ENCODE measurements around the gene CDPF1.

GRCh38 chr22:46214149-46214548 is 35.9 kb downstream of the CDPF1 start:
- no peak for TF ChIP-seq REPIN1 (CRISPR knock-in tag; IDR thresholded peaks at IDR 0.05; ENCODE audit: borderline replicate concordance, low read depth)
- TF ChIP-seq CTCF (CRISPR knock-in tag; IDR thresholded peaks at IDR 0.05): no peak
- no peak for TF ChIP-seq STAG1 (CRISPR knock-in tag; IDR thresholded peaks at IDR 0.05)
- TF ChIP-seq GABPA (IDR thresholded peaks at IDR 0.05; ENCODE audit: low read depth, low read length): no peak
- no peak for TF ChIP-seq GABPA (CRISPR knock-in tag; IDR thresholded peaks at IDR 0.05; ENCODE audit: low read depth)
- TF ChIP-seq MTA3 (CRISPR knock-in tag; IDR thresholded peaks at IDR 0.05): no peak
- TF ChIP-seq GTF2F1 (IDR thresholded peaks at IDR 0.05; ENCODE audit: low read length): no peak
- no peak for TF ChIP-seq ZBTB1 (CRISPR knock-in tag; IDR thresholded peaks at IDR 0.05; ENCODE audit: borderline replicate concordance)
- TF ChIP-seq, protein P1, sequence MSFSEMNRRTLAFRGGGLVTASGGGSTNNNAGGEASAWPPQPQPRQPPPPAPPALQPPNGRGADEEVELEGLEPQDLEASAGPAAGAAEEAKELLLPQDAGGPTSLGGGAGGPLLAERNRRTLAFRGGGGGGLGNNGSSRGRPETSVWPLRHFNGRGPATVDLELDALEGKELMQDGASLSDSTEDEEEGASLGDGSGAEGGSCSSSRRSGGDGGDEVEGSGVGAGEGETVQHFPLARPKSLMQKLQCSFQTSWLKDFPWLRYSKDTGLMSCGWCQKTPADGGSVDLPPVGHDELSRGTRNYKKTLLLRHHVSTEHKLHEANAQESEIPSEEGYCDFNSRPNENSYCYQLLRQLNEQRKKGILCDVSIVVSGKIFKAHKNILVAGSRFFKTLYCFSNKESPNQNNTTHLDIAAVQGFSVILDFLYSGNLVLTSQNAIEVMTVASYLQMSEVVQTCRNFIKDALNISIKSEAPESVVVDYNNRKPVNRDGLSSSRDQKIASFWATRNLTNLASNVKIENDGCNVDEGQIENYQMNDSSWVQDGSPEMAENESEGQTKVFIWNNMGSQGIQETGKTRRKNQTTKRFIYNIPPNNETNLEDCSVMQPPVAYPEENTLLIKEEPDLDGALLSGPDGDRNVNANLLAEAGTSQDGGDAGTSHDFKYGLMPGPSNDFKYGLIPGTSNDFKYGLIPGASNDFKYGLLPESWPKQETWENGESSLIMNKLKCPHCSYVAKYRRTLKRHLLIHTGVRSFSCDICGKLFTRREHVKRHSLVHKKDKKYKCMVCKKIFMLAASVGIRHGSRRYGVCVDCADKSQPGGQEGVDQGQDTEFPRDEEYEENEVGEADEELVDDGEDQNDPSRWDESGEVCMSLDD (CRISPR knock-in tag; IDR thresholded peaks at IDR 0.05; ENCODE audit: borderline replicate concordance): no peak
- TF ChIP-seq SP2 (CRISPR knock-in tag; IDR thresholded peaks at IDR 0.05): no peak
- TF ChIP-seq FOXP4 (CRISPR knock-in tag; IDR thresholded peaks at IDR 0.05): no peak
- TF ChIP-seq ZFP36 (IDR thresholded peaks at IDR 0.05; ENCODE audit: borderline replicate concordance, low read depth, low read length, partially characterized antibody): no peak

Measured in HepG2 (cell line).